K562 (cell line): ENCODE results near the gene NEMP1. TPM values are rescaled to one million over a fixed set of nuclear protein-coding genes. Genes with fewer than 3 reads are reported as not detected.

Experiments used
- polyA plus RNA-seq, 8 experiments: library from polyadenylated mRNA; depleted of rRNA in 4 of 8; stranded (reverse) in 5 of 8; unstranded in 3 of 8; fragments of >200 nt; fragmentation: Nextera tagmentation in 2 of 8; fragmentation: Illumina TruSeq in 1 of 8; extraction: Ambion mirVana in 2 of 8; extraction: Trizol in 1 of 8; gene quantifications; 2 replicates each; pipeline versions ENCODE4 v1.2.1 to v1.2.3, GENCODE V29; 2011 to 2014; ENCODE audit warnings: inconsistent platforms in 1 of 8, missing spikeins in 1 of 8
- total RNA-seq, 7 experiments: library from RNA; depleted of rRNA in 6 of 7; stranded (reverse); fragments of >200 nt in 6 of 7; fragmentation: Illumina TruSeq in 2 of 7; extraction: Trizol in 2 of 7; gene quantifications; 2 replicates each; pipeline versions ENCODE4 v1.2.1 to v1.2.3, GENCODE V29; 2011 to 2021; ENCODE audit warnings: low replicate concordance in 1 of 7
- TF ChIP-seq, protein P1 (sequence below), 2 experiments: fragments of 450-650 bp; formaldehyde crosslinking in 1 of 2; IDR thresholded peaks; 2 replicates each; pipeline versions ENCODE4 v1.4.0 to v1.6.1; 2014 to 2020; ENCODE audit warnings: mild to moderate bottlenecking in 2 of 2, borderline replicate concordance in 1 of 2, low read depth in 1 of 2

The NEMP1 gene
- total and polyA plus RNA-seq, 9 of the 15 experiments (the other 6 are each of a cell fraction or from before 2014, with no cell fraction given) = 9.5 to 82.2 (median 41.2) TPM

DNA sequence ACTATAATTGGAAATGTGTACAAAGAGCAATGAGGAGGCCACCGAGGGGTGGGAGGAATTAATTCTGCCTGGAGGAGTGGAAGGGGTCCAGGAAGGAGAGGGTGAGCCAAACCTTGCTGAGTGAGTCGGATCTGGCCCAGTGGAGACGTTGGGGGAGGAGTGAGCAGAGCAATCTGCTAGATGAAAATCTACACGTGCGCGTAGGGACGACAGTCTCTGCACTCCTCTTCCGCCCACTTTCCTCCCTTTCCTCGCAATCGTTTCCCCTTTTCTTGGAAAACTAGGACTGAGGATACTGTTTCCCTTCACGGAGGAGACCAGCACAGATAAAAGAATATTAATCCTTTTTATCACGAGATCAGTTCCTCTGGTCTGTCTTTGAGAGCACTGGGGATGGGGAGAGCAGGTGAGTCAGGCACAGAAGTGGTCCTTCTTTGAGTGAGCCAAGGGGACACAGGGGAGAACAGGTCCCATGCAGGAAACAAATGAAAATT lies 7.5 kb upstream of the NEMP1 start (continued):
- TF ChIP-seq, protein P1, sequence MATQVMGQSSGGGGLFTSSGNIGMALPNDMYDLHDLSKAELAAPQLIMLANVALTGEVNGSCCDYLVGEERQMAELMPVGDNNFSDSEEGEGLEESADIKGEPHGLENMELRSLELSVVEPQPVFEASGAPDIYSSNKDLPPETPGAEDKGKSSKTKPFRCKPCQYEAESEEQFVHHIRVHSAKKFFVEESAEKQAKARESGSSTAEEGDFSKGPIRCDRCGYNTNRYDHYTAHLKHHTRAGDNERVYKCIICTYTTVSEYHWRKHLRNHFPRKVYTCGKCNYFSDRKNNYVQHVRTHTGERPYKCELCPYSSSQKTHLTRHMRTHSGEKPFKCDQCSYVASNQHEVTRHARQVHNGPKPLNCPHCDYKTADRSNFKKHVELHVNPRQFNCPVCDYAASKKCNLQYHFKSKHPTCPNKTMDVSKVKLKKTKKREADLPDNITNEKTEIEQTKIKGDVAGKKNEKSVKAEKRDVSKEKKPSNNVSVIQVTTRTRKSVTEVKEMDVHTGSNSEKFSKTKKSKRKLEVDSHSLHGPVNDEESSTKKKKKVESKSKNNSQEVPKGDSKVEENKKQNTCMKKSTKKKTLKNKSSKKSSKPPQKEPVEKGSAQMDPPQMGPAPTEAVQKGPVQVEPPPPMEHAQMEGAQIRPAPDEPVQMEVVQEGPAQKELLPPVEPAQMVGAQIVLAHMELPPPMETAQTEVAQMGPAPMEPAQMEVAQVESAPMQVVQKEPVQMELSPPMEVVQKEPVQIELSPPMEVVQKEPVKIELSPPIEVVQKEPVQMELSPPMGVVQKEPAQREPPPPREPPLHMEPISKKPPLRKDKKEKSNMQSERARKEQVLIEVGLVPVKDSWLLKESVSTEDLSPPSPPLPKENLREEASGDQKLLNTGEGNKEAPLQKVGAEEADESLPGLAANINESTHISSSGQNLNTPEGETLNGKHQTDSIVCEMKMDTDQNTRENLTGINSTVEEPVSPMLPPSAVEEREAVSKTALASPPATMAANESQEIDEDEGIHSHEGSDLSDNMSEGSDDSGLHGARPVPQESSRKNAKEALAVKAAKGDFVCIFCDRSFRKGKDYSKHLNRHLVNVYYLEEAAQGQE (IDR thresholded peaks at IDR 0.05; ENCODE audit: borderline replicate concordance) = peak; percentile 11; the same call in 1 of the 2 replicates
- TF ChIP-seq, protein P1 (CRISPR knock-in tag; IDR thresholded peaks at IDR 0.05; ENCODE audit: low read depth) = no peak
